Astrocyte of the cerebellum (primary cell): ENCODE measurements around the gene DNAJB7.
"Not testable (repeated sequence)": the region's sequence is repeated elsewhere in the genome, so short reads cannot be mapped to it uniquely, and the experiment has no call there.

Source experiments
- DNase-seq: peaks from one replicate; pipeline ENCODE4 v3.0.0-alpha.2; 2011; ENCODE audit warnings: low read depth
- H3K4me3 ChIP-seq: 2 replicates; pipeline ENCODE4 v1.5.1; 2011; ENCODE audit warnings: mild to moderate bottlenecking, low read depth, low read length, moderate library complexity
- in situ Hi-C: cut with HindIII; loops from 2 replicates; pipeline ENCODE4 v1.10.0; 2017; ENCODE audit warnings: low sequenced_read_pairs
- TF ChIP-seq, protein P1 (sequence below): IDR thresholded peaks from 2 replicates; pipeline ENCODE4 v1.5.1; 2012; ENCODE audit warnings: low read length, low read depth, moderate library complexity, mild to moderate bottlenecking; ENCODE audit errors: missing control alignments

DNAJB7 gene

DNA sequence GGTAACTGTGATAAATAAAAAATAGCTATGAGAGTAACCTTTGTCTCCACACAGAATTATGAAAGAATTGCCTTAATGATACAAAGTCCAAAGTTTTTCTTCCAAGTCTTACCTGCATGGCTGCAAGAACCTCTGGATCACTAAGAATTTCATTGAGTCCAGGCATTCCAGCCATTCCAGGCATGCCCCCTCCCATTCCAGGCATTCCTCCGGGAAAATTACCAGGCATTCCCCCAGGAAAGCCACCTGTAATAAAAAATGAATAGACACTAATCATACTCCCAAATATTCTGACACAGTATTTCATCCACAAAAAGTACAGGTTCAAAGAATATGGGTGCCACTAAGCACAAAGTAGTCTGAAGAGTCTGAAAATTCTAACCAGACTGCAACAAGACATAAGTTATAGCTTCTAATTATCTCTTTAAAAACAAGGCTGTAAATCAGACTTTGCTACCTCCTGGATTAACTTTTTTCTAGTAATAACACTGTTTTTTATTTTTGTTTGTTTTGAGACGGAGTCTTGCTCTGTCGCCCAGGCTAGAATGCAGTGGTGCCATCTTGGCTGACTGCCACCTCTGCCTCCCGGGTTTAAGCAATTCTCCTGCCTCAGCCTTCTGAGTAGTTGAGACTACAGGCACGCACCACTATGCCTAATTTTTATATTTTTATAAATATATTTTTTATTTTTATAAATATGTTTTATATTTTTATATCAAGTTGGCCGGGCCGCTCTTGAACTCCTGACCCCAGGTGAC is 34.8 kb downstream of the DNAJB7 start:
- H3K4me3 ChIP-seq: no peak overlapping the region
- in situ Hi-C loops: no loop called here
- TF ChIP-seq, protein P1, sequence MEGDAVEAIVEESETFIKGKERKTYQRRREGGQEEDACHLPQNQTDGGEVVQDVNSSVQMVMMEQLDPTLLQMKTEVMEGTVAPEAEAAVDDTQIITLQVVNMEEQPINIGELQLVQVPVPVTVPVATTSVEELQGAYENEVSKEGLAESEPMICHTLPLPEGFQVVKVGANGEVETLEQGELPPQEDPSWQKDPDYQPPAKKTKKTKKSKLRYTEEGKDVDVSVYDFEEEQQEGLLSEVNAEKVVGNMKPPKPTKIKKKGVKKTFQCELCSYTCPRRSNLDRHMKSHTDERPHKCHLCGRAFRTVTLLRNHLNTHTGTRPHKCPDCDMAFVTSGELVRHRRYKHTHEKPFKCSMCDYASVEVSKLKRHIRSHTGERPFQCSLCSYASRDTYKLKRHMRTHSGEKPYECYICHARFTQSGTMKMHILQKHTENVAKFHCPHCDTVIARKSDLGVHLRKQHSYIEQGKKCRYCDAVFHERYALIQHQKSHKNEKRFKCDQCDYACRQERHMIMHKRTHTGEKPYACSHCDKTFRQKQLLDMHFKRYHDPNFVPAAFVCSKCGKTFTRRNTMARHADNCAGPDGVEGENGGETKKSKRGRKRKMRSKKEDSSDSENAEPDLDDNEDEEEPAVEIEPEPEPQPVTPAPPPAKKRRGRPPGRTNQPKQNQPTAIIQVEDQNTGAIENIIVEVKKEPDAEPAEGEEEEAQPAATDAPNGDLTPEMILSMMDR: no peak
- no peak for DNase-seq

DNA sequence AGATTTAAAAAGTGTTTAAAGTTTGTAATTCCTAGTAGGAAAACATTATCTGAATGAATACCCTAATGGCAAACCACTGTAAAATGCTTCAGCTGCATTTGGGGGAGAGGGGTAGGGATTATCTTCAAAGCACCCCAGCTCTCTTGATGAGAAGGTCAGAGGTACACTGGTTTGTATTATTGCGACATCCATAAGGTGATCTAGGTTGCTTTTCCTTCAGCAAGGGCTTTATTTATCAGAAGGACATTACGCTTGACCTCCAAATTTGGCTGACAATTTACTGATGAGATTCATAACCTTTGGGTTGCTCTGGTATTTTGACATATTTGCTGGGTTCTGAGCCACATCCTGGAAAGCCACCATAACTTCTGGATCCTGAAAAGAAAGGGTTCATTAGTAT is 35.6 kb downstream of the DNAJB7 start:
- H3K4me3 ChIP-seq, in situ Hi-C loops, DNase-seq: not testable (repeated sequence)

DNA sequence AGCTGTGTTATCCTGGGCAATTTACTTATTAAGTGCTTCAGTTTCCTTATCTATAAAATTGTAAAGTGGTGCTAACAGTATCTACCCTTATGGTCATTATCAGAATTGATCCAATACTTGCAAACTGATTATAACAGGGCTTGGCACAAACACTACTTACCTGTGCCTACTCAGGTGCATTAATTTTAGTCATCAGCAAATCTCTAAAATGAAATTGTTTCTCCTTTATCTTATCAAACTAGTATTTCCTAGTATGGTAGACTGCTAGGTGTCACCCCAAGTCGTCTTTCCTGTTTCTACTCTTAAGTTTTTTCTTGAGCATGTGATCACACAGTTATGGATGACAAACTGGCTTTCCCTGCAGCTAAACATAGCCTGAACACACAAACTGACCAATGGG is 38.5 kb downstream of the DNAJB7 start:
- no peak overlapping the region for H3K4me3 ChIP-seq
- no peak for DNase-seq
- in situ Hi-C loops: no loop called here
- TF ChIP-seq, protein P1: no peak

DNA sequence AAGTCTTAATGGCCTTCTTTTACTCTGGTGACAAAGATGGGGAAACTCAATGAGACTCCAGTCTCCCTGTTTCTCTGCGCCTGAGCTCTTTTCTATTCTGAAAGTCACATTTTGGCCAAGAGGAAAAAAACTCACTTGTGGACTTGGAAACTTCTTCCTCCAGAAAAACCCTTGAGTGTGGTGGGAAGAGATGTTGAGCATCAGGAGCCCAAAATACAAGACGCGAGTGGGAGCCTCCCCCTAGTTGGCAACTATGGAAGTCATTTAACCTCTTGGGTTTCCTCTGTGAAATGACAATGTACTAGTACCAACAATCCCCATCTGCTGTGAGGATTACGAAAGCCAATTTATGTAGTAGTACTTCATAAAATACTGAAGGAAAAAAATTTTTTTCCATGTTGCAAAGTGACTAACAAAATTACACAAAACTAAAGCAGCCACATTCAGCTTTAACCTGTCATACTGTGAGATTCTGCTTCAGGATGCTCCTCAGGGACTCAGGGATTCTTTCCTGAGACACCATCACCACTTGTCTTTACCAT is 42.2 kb downstream of the DNAJB7 start:
- in situ Hi-C loops: no loop called here
- TF ChIP-seq, protein P1: no peak

DNA sequence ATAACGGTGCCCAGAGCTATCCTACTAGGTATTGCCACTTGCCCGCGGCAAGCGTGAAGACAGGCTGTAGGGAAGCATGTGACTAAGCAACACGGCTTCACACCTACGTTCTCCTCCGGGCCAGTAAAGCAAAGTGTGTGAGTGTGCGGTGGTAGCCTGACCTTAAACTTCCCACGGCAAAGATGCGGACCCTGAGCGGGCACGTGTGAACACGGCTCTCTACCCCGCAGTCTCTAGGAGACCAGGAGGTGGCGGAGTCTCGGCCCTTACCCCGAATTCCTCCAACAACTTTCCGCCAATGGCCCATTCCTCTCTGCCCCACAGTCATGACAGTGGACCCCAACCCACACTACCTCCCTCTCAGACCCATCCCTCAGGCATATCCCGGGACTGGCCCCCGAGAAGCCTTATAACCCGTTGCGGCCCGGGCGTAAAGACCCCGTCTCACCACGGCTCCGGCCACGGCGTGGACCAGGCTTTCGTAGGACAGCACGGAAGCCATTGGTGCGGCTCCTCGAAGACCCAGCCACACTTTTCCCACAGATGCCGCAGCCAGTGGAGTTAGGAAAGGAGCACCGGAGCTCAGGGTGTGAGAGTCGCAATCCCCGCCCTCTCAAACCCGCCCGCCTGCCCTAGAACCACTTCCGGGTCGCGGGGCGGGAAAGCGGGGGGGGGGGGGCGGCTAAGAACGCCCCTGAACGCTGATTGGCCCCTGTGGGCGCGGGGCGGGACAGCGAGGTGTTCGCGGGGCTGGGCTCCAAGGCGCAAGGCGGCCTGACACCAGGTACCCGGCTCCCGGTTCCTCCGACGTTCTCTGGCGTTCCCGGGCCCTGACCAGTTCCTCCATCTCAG is 42.9 kb downstream of the DNAJB7 start, which contains the start of gene SLC25A17:
Gene SLC25A17, minus strand, starts transcription at position 600 of the 852 bp plus-strand sequence. Its CDS starts 98 bp downstream, at position 502.
- H3K4me3 ChIP-seq: peak within 1 kb of the TSS; percentile 98
- TF ChIP-seq, protein P1: peak; percentile 55

More for the DNA sequence above, 42.2 kb downstream of the DNAJB7 start:
- DNase-seq: no peak
- H3K4me3 ChIP-seq: peak overlapping the region; percentile 98

DNA sequence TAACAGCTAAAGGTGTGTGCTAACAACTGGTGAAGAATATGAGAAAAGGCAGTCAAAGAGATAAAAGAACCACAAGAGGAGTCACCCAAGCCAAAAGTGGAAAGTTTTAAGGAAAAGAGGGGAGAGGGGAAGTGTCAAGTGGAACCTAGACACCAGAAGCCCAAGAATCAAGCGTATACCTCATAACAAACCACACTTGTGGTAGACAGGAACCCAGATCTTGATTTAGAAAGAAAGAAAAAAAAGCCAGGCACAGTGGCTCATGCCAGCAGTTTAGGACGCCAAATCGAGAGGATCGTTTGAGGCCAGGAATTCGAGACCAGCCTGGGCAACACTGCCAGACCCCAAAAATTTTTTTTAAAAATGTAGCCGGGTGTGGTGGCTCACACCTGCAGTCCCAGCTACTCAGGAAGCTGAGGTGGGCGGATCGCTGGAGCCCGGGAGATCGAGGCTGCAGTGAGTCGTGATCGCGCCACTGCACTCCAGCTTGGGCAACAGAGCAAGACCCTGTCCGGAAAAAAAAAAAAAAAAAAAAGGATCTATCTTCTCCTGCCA is 43.6 kb downstream of the DNAJB7 start:
- DNase-seq: no peak
- TF ChIP-seq, protein P1: no peak
- in situ Hi-C loops: no loop called here
- peak overlapping the region; percentile 98 for H3K4me3 ChIP-seq

More for the DNA sequence above, 42.9 kb downstream of the DNAJB7 start, which contains the start of gene SLC25A17:
- in situ Hi-C loops: no loop called here
- DNase-seq: peak; percentile 53
